OCI-LY3 (cell line): ENCODE measurements around the gene KCNA1.

Experiments used
- CTCF ChIP-seq: fragments of 200-600, 300-600 bp; sonication (generic); IDR thresholded peaks from 2 replicates; pipeline ENCODE4 v1.5.1; 2014; ENCODE audit warnings: antibody characterized with exemption, low read length, low read depth
- EZH2phosphoT487 ChIP-seq: fragments of 200-600 bp; shearing (Covaris generic); IDR thresholded peaks from 2 replicates; pipeline ENCODE4 v1.6.1; 2018; ENCODE audit warnings: antibody characterized with exemption, mixed run types, low read depth

- TF ChIP-seq CTCF (no peak), EZH2phosphoT487 (no peak)
Measured at GRCh38 chr12:4939418-4940023, 29.8 kb downstream of the KCNA1 start.
